Neural cell (in vitro differentiated cells): ENCODE data around the gene PRR5. TPM values are rescaled to one million over a fixed set of nuclear protein-coding genes. Genes with fewer than 3 reads are reported as not detected.

ENCODE experiments used
- H2AFZ ChIP-seq: fragments of 200-600, 300-800 bp; sonication (generic), shearing (Covaris generic); 2 replicates; pipeline ENCODE4 v1.6.0; 2014; ENCODE audit warnings: low read depth, mild to moderate bottlenecking, antibody characterized with exemption, low read length, moderate library complexity
- H3F3A ChIP-seq: fragments of 200-600 bp; shearing (Covaris generic); 2 replicates; pipeline ENCODE4 v1.6.1; 2016; ENCODE audit warnings: mild to moderate bottlenecking, moderate library complexity, mixed read lengths, antibody characterized with exemption, low read length; ENCODE audit not compliant: insufficient read depth, poor library complexity, severe bottlenecking
- H3K27ac ChIP-seq: fragments of 200-600, 300-800 bp; sonication (generic), shearing (Covaris generic); 2 replicates; pipeline ENCODE4 v1.5.1; 2014; ENCODE audit warnings: mild to moderate bottlenecking, low read length, moderate library complexity
- H3K27me3 ChIP-seq: fragments of 300-800, 200-600 bp; sonication (generic), shearing (Covaris generic); 2 replicates; pipeline ENCODE4 v1.6.0; 2014; ENCODE audit warnings: mild to moderate bottlenecking, low read depth, low read length, moderate library complexity; ENCODE audit not compliant: insufficient read depth
- H3K36me3 ChIP-seq: fragments of 300-800, 200-600 bp; sonication (generic), shearing (Covaris generic); 2 replicates; pipeline ENCODE4 v1.5.1; 2014; ENCODE audit warnings: mild to moderate bottlenecking, antibody characterized with exemption, low read length, moderate library complexity; ENCODE audit not compliant: insufficient read depth
- H3K4me2 ChIP-seq: fragments of 300-800, 200-600 bp; sonication (generic), shearing (Covaris generic); 2 replicates; pipeline ENCODE4 v1.6.0; 2014; ENCODE audit warnings: mild to moderate bottlenecking, low read length
- H3K4me3 ChIP-seq: fragments of 300-800, 200-600 bp; sonication (generic), shearing (Covaris generic); 2 replicates; pipeline ENCODE4 v1.5.1; 2014; ENCODE audit warnings: mild to moderate bottlenecking, low read length, moderate library complexity
- H3K79me2 ChIP-seq: fragments of 200-600 bp; shearing (Covaris generic); replicated peaks from 2 replicates; pipeline ENCODE4 v1.6.0; 2014; ENCODE audit warnings: mild to moderate bottlenecking, low read length, moderate library complexity; ENCODE audit not compliant: insufficient read depth
- H3K9ac ChIP-seq: fragments of 300-800, 200-600 bp; sonication (generic), shearing (Covaris generic); 2 replicates; pipeline ENCODE4 v1.6.1; 2016; ENCODE audit warnings: mild to moderate bottlenecking, low read length, mixed read lengths
- H3K9me2 ChIP-seq: fragments of 200-600 bp; shearing (Covaris generic); 2 replicates; pipeline ENCODE4 v1.6.1; 2016; ENCODE audit warnings: mild to moderate bottlenecking, low read length, mixed read lengths; ENCODE audit not compliant: insufficient read depth
- H3K9me3 ChIP-seq: fragments of 200-600, 300-800 bp; sonication (generic), shearing (Covaris generic); 2 replicates; pipeline ENCODE4 v1.6.1; 2016; ENCODE audit warnings: mild to moderate bottlenecking, mixed run types, low read length, moderate library complexity, mixed read lengths
- H4K20me1 ChIP-seq: fragments of 200-600 bp; shearing (Covaris generic); 2 replicates; pipeline ENCODE4 v1.6.1; 2016; ENCODE audit warnings: mild to moderate bottlenecking, mixed run types; ENCODE audit not compliant: insufficient read depth
- EP300 ChIP-seq: fragments of 450-650 bp; conservative IDR thresholded peaks from 2 replicates; pipeline ENCODE4 v1.6.1; 2014; ENCODE audit warnings: antibody characterized with exemption, mild to moderate bottlenecking, moderate library complexity; ENCODE audit not compliant: poor library complexity, severe bottlenecking
- EZH2 ChIP-seq: fragments of 200-600, 300-800 bp; shearing (Covaris generic), sonication (generic); IDR thresholded peaks from 2 replicates; pipeline ENCODE4 v1.6.1; 2014; ENCODE audit warnings: antibody characterized with exemption, low read length, borderline replicate concordance, mild to moderate bottlenecking; ENCODE audit not compliant: insufficient read depth, poor library complexity, severe bottlenecking
- MXI1 ChIP-seq: fragments of 450-650 bp; conservative IDR thresholded peaks from 2 replicates; pipeline ENCODE4 v1.6.1; 2014; ENCODE audit warnings: antibody characterized with exemption, mild to moderate bottlenecking; ENCODE audit not compliant: poor library complexity, severe bottlenecking
- POLR2AphosphoS5 ChIP-seq: IDR thresholded peaks from 2 replicates; pipeline ENCODE4 v1.6.1; 2012
- RAD21 ChIP-seq: fragments of 450-650 bp; conservative IDR thresholded peaks from 2 replicates; pipeline ENCODE4 v1.6.1; 2014; ENCODE audit warnings: antibody characterized with exemption, mild to moderate bottlenecking, moderate library complexity
- SMC3 ChIP-seq: fragments of 450-650 bp; conservative IDR thresholded peaks from 2 replicates; pipeline ENCODE4 v1.6.1; 2014; ENCODE audit warnings: antibody characterized with exemption, mild to moderate bottlenecking, moderate library complexity; ENCODE audit not compliant: poor library complexity
- TAF1 ChIP-seq: IDR thresholded peaks from 2 replicates; pipeline ENCODE4 v1.6.1; 2012; ENCODE audit warnings: low read depth
- polyA plus RNA-seq: library from polyadenylated mRNA; depleted of rRNA; stranded (reverse); fragments of >200 nt; gene quantifications from 2 replicates; pipeline ENCODE4 v1.2.3, GENCODE V29; 2014
- TF ChIP-seq, protein P1 (sequence below): fragments of 450-650 bp; IDR thresholded peaks from 2 replicates; pipeline ENCODE4 v1.5.1; 2014; ENCODE audit warnings: antibody characterized with exemption, mild to moderate bottlenecking, moderate library complexity; ENCODE audit not compliant: poor library complexity, severe bottlenecking
- TF ChIP-seq, protein P2 (sequence below): IDR thresholded peaks from 2 replicates; pipeline ENCODE4 v1.6.1; 2012; ENCODE audit warnings: borderline replicate concordance

PRR5 gene
- polyA plus RNA-seq, 1 donor from 2014 or later = 16.2 TPM

DNA sequence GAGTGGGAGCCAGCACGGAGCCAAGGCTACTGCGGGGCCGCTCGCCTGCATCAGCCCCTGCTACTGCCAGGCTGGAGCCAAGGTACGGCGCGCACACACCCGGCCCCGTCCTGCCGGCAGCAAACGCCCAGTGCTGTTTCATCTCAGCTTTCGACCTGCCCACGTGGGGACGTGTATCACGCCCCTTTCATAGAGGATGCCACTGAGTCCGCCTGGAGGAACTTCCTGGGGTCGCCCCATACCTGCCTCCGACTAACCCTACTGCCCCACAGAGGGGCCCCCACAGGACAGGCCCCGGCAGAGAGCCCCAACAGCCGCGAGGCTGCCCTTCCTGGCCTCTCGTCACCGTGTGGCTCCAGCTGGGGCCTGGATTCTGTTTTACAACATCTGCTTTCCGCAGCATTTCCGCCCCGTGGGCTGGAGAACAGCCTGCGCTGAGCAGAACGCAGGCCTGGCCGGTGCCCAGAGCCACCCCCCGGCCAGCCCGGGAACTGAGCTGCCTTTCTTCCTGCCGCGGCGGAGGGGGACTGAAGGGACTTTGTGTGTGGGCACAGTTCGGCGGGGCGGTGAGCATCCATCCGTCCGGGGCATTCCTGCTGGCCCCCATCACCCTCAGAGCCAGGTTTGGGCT is 27.5 kb downstream of the PRR5 start:
- Histone ChIP-seq H3K9me2 (no peaks in the 10 kb centered on the region), H3K9me3 (no peaks in the 10 kb centered on the region), H3F3A (no peaks in the 10 kb centered on the region), H4K20me1 (no peaks in the 10 kb centered on the region), H3K27ac (no peak overlapping the region), H3K36me3 (no peaks in the 10 kb centered on the region), H3K27me3 (no peaks in the 10 kb centered on the region), H2AFZ (no peak overlapping the region), H3K4me2 (no peak overlapping the region), H3K4me3 (no peak overlapping the region), H3K9ac (no peak overlapping the region), H3K79me2 (no peaks in the 10 kb centered on the region)
- TF ChIP-seq, protein P1, sequence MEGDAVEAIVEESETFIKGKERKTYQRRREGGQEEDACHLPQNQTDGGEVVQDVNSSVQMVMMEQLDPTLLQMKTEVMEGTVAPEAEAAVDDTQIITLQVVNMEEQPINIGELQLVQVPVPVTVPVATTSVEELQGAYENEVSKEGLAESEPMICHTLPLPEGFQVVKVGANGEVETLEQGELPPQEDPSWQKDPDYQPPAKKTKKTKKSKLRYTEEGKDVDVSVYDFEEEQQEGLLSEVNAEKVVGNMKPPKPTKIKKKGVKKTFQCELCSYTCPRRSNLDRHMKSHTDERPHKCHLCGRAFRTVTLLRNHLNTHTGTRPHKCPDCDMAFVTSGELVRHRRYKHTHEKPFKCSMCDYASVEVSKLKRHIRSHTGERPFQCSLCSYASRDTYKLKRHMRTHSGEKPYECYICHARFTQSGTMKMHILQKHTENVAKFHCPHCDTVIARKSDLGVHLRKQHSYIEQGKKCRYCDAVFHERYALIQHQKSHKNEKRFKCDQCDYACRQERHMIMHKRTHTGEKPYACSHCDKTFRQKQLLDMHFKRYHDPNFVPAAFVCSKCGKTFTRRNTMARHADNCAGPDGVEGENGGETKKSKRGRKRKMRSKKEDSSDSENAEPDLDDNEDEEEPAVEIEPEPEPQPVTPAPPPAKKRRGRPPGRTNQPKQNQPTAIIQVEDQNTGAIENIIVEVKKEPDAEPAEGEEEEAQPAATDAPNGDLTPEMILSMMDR = no peak

DNA sequence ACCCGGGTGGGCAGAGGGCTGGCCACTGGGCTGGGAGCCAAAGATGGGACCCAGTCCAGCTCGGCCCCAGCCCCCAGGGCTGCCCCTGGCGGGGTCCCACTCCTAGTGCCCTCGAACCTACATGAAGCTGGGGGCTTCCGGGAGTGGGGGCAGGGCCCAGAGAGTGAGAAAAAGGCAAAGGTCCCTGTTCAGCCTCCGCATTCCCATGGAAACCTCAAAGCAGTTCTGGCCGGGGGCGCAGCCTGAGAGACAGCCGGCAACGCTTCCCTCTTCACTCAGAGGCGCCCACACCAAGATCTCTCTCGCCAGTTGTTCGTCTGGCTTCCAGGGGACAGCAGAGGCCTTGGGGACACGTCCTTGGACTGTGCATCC is 28.0 kb downstream of the PRR5 start:
- no peak for TF ChIP-seq RAD21
- H3F3A ChIP-seq = no peaks in the 10 kb centered on the region
- H3K36me3 ChIP-seq = no peaks in the 10 kb centered on the region
- no peaks in the 10 kb centered on the region for H4K20me1 ChIP-seq
- H3K9ac ChIP-seq = no peak overlapping the region
- no peaks in the 10 kb centered on the region for H3K27me3 ChIP-seq
- no peaks in the 10 kb centered on the region for H3K79me2 ChIP-seq
- no peak overlapping the region for H3K4me2 ChIP-seq
- H3K9me2 ChIP-seq = no peaks in the 10 kb centered on the region
- H2AFZ ChIP-seq = no peak overlapping the region
- no peak overlapping the region for H3K4me3 ChIP-seq
- no peak overlapping the region for H3K27ac ChIP-seq
- no peaks in the 10 kb centered on the region for H3K9me3 ChIP-seq

GRCh38 chr22:44730490-44731356 is 28.7 kb downstream of the PRR5 start:
- Histone ChIP-seq H4K20me1 (no peaks in the 10 kb centered on the region), H3K4me3 (no peak overlapping the region), H3K9me3 (no peaks in the 10 kb centered on the region), H3K9me2 (no peaks in the 10 kb centered on the region), H3F3A (no peaks in the 10 kb centered on the region), H3K36me3 (no peaks in the 10 kb centered on the region), H3K4me2 (no peak overlapping the region), H2AFZ (no peak overlapping the region), H3K27me3 (no peaks in the 10 kb centered on the region), H3K9ac (no peak overlapping the region), H3K79me2 (no peaks in the 10 kb centered on the region), H3K27ac (no peak overlapping the region)
- TF ChIP-seq EP300 = no peak
- no peak for TF ChIP-seq RAD21
- TF ChIP-seq EZH2 = no peak
- TF ChIP-seq POLR2AphosphoS5 = no peak
- TF ChIP-seq MXI1 = no peak
- TF ChIP-seq, protein P2, sequence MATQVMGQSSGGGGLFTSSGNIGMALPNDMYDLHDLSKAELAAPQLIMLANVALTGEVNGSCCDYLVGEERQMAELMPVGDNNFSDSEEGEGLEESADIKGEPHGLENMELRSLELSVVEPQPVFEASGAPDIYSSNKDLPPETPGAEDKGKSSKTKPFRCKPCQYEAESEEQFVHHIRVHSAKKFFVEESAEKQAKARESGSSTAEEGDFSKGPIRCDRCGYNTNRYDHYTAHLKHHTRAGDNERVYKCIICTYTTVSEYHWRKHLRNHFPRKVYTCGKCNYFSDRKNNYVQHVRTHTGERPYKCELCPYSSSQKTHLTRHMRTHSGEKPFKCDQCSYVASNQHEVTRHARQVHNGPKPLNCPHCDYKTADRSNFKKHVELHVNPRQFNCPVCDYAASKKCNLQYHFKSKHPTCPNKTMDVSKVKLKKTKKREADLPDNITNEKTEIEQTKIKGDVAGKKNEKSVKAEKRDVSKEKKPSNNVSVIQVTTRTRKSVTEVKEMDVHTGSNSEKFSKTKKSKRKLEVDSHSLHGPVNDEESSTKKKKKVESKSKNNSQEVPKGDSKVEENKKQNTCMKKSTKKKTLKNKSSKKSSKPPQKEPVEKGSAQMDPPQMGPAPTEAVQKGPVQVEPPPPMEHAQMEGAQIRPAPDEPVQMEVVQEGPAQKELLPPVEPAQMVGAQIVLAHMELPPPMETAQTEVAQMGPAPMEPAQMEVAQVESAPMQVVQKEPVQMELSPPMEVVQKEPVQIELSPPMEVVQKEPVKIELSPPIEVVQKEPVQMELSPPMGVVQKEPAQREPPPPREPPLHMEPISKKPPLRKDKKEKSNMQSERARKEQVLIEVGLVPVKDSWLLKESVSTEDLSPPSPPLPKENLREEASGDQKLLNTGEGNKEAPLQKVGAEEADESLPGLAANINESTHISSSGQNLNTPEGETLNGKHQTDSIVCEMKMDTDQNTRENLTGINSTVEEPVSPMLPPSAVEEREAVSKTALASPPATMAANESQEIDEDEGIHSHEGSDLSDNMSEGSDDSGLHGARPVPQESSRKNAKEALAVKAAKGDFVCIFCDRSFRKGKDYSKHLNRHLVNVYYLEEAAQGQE = no peak
- TF ChIP-seq TAF1 = no peak
- TF ChIP-seq, protein P1 = no peak
- no peak for TF ChIP-seq SMC3
